Measurements from ENCODE around the gene VPS37C. TPM values are rescaled to one million over a fixed set of nuclear protein-coding genes. Genes with fewer than 3 reads are reported as not detected.
A peak's percentile ranks its signal among the peaks of the same experiment; 100 is the strongest.

VPS37C gene
- total and polyA plus RNA-seq, 4 donors: 14.8 to 35.8 (median 22.3) TPM

DNA sequence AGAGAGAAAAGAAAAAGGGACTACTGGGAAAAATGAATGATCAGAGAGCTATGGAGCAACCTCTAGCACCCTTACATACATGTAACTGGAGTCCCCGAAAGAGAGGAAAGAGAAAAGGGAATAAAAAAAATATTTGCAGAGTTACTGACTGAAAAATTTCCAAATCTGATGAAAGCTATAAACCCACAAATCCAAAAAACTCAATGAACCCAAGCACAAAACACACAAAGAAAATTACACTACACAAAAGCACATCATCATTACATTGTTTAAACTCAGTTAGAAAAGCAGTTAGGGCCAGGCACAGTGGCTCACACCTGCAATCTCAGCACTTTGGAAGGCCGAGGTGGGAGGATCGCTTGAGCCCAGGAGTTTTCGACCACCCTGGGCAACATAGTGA is 6.7 kb downstream of the VPS37C start:
- peaks cover 10 to 25% (median 20%) of the 10 kb centered on the region in 5 donors for H3K4me1 ChIP-seq (ENCODE audit: control insufficient read depth in 5 of 5, insufficient read depth in 5 of 5, low read length in 5 of 5)
- no peak overlapping the region for H3K4me3 ChIP-seq
- ATAC-seq (ENCODE audit: insufficient read depth, low FRiP score) (no peak), DNase-seq (no peak)
- peaks cover 0 to 3% (median 0%) of the 10 kb centered on the region in 4 donors for H3K9me3 ChIP-seq (ENCODE audit: control insufficient read depth in 4 of 4, insufficient read depth in 3 of 4, low read length in 3 of 4)
- peaks cover 0 to 4% (median 0%) of the 10 kb centered on the region in 4 donors for H3K36me3 ChIP-seq (ENCODE audit: control insufficient read depth in 4 of 4, insufficient read depth in 4 of 4, low read length in 4 of 4)
- 96 to 98% methylated on average over 4 of the region's 4 CpGs for WGBS, 2 donors
- H3K27me3 ChIP-seq (ENCODE audit: control insufficient read depth in 3 of 3, insufficient read depth in 3 of 3, low read length in 2 of 3): no peaks in the 10 kb centered on the region
- TF ChIP-seq, protein P1, sequence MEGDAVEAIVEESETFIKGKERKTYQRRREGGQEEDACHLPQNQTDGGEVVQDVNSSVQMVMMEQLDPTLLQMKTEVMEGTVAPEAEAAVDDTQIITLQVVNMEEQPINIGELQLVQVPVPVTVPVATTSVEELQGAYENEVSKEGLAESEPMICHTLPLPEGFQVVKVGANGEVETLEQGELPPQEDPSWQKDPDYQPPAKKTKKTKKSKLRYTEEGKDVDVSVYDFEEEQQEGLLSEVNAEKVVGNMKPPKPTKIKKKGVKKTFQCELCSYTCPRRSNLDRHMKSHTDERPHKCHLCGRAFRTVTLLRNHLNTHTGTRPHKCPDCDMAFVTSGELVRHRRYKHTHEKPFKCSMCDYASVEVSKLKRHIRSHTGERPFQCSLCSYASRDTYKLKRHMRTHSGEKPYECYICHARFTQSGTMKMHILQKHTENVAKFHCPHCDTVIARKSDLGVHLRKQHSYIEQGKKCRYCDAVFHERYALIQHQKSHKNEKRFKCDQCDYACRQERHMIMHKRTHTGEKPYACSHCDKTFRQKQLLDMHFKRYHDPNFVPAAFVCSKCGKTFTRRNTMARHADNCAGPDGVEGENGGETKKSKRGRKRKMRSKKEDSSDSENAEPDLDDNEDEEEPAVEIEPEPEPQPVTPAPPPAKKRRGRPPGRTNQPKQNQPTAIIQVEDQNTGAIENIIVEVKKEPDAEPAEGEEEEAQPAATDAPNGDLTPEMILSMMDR (IDR thresholded peaks at IDR 0.05; ENCODE audit: control extremely low read depth, extremely low read depth): no peak
- no peak overlapping the region for H3K27ac ChIP-seq (ENCODE audit: low read depth in 1 of 2, low read length in 1 of 2)
- no peak overlapping the region for H3K9ac ChIP-seq (ENCODE audit: insufficient read depth in 1 of 2, low read length in 2 of 2)

DNA sequence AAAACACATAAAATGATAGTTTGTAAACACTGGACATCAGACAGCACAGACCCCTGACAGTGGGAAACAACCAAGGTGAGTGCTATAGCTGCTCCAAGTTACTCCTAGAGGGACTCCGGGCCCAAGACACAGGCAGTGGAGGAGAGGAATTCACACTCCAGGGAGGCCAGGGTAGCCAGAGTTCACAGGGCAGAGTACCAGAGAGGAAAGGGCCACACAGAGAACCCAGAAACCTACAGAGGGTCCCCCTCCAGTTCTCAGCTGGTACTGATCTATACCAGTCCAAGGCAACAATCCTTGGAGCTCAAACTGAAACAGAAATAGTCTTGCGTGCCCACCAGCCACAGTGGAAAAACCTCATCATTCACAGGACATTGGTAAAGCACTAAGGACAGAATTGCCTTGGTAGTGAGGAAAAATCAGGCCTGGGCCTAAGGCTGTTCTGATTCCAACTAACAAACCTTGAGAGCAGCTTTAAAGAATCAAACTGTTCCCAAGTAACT is 7.6 kb downstream of the VPS37C start:
- Histone ChIP-seq H3K9ac (ENCODE audit: insufficient read depth in 1 of 2, low read length in 2 of 2) (no peak overlapping the region), H3K9me3 (ENCODE audit: control insufficient read depth in 4 of 4, insufficient read depth in 3 of 4, low read length in 3 of 4) (peaks cover 0 to 3% (median 0%) of the 10 kb centered on the region in 4 donors), H3K4me3 (no peak overlapping the region), H3K27me3 (ENCODE audit: control insufficient read depth in 3 of 3, insufficient read depth in 3 of 3, low read length in 2 of 3) (no peaks in the 10 kb centered on the region), H3K27ac (ENCODE audit: low read depth in 1 of 2, low read length in 1 of 2) (peak overlapping the region; percentile 2 to 57), H3K36me3 (ENCODE audit: control insufficient read depth in 4 of 4, insufficient read depth in 4 of 4, low read length in 4 of 4) (peaks cover 0 to 4% (median 0%) of the 10 kb centered on the region in 4 donors), H3K4me1 (ENCODE audit: control insufficient read depth in 5 of 5, insufficient read depth in 5 of 5, low read length in 5 of 5) (peaks cover 10 to 33% (median 20%) of the 10 kb centered on the region in 5 donors)
- no peak for DNase-seq
- TF ChIP-seq, protein P1 (IDR thresholded peaks at IDR 0.05; ENCODE audit: control extremely low read depth, extremely low read depth): no peak
- ATAC-seq (ENCODE audit: insufficient read depth, low FRiP score): no peak
- 82 to 89% methylated on average over 2 of the region's 2 CpGs for WGBS, 2 donors

GRCh38 chr11:61152816-61153592 is 8.2 kb downstream of the VPS37C start:
- DNase-seq (no peak), ATAC-seq (ENCODE audit: insufficient read depth, low FRiP score) (no peak)
- peaks cover 0 to 4% (median 0%) of the 10 kb centered on the region in 4 donors for H3K36me3 ChIP-seq (ENCODE audit: control insufficient read depth in 4 of 4, insufficient read depth in 4 of 4, low read length in 4 of 4)
- H3K9ac ChIP-seq (ENCODE audit: insufficient read depth in 1 of 2, low read length in 2 of 2): no peak overlapping the region
- peaks cover 0 to 3% (median 0%) of the 10 kb centered on the region in 4 donors for H3K9me3 ChIP-seq (ENCODE audit: control insufficient read depth in 4 of 4, insufficient read depth in 3 of 4, low read length in 3 of 4)
- peak overlapping the region in 1 of 2 donors; percentile 2 for H3K27ac ChIP-seq (ENCODE audit: low read depth in 1 of 2, low read length in 1 of 2)
- H3K27me3 ChIP-seq (ENCODE audit: control insufficient read depth in 3 of 3, insufficient read depth in 3 of 3, low read length in 2 of 3): no peaks in the 10 kb centered on the region
- H3K4me3 ChIP-seq: no peak overlapping the region
- peaks cover 10 to 40% (median 23%) of the 10 kb centered on the region in 5 donors for H3K4me1 ChIP-seq (ENCODE audit: control insufficient read depth in 5 of 5, insufficient read depth in 5 of 5, low read length in 5 of 5)
- WGBS, 2 donors: 79 to 86% methylated on average over 9 of the region's 9 CpGs
- TF ChIP-seq, protein P1 (IDR thresholded peaks at IDR 0.05; ENCODE audit: control extremely low read depth, extremely low read depth): no peak

Measured in lung (tissue), 12 donors.